Neutrophil (primary cell): ENCODE results near the gene MTMR12.

Source experiments
- H3K27ac ChIP-seq: fragments of 200-600 bp; sonication (generic); 2 replicates; pipeline ENCODE4 v1.5.1; 2016; ENCODE audit warnings: mild to moderate bottlenecking, moderate library complexity
- H3K27me3 ChIP-seq: fragments of 200-600 bp; sonication (generic); 2 replicates; pipeline ENCODE4 v1.6.0; 2016; ENCODE audit warnings: mild to moderate bottlenecking
- H3K36me3 ChIP-seq: fragments of 200-600 bp; sonication (generic); 2 replicates; pipeline ENCODE4 v1.5.1; 2017
- H3K4me1 ChIP-seq, 2 experiments: fragments of 200-600 bp in 1 of 2; sonication (generic) in 1 of 2; 1 replicate in 1 of 2; 2 replicates in 1 of 2; pipeline versions ENCODE4 v1.5.1 to v1.6.1; 2013 to 2016; ENCODE audit warnings: low read depth in 1 of 2, low read length in 1 of 2, mild to moderate bottlenecking in 1 of 2, moderate library complexity in 1 of 2; ENCODE audit not compliant: control insufficient read depth in 1 of 2, insufficient read depth in 1 of 2
- H3K4me3 ChIP-seq, 2 experiments: fragments of 200-600 bp in 1 of 2; sonication (generic) in 1 of 2; 1 replicate in 1 of 2; 2 replicates in 1 of 2; pipeline ENCODE4 v1.5.1; 2013 to 2016; ENCODE audit warnings: low read depth in 1 of 2, low read length in 1 of 2, mild to moderate bottlenecking in 1 of 2, moderate library complexity in 1 of 2
- H3K9me3 ChIP-seq: fragments of 200-600 bp; sonication (generic); 2 replicates; pipeline ENCODE4 v1.5.1; 2016
- TF ChIP-seq, protein P1 (sequence below): fragments of 200-600 bp; sonication (generic); IDR thresholded peaks from 2 replicates; pipeline ENCODE4 v1.5.1; 2016; ENCODE audit warnings: antibody characterized with exemption

MTMR12 gene, protein sequence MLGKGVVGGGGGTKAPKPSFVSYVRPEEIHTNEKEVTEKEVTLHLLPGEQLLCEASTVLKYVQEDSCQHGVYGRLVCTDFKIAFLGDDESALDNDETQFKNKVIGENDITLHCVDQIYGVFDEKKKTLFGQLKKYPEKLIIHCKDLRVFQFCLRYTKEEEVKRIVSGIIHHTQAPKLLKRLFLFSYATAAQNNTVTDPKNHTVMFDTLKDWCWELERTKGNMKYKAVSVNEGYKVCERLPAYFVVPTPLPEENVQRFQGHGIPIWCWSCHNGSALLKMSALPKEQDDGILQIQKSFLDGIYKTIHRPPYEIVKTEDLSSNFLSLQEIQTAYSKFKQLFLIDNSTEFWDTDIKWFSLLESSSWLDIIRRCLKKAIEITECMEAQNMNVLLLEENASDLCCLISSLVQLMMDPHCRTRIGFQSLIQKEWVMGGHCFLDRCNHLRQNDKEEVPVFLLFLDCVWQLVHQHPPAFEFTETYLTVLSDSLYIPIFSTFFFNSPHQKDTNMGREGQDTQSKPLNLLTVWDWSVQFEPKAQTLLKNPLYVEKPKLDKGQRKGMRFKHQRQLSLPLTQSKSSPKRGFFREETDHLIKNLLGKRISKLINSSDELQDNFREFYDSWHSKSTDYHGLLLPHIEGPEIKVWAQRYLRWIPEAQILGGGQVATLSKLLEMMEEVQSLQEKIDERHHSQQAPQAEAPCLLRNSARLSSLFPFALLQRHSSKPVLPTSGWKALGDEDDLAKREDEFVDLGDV

DNA sequence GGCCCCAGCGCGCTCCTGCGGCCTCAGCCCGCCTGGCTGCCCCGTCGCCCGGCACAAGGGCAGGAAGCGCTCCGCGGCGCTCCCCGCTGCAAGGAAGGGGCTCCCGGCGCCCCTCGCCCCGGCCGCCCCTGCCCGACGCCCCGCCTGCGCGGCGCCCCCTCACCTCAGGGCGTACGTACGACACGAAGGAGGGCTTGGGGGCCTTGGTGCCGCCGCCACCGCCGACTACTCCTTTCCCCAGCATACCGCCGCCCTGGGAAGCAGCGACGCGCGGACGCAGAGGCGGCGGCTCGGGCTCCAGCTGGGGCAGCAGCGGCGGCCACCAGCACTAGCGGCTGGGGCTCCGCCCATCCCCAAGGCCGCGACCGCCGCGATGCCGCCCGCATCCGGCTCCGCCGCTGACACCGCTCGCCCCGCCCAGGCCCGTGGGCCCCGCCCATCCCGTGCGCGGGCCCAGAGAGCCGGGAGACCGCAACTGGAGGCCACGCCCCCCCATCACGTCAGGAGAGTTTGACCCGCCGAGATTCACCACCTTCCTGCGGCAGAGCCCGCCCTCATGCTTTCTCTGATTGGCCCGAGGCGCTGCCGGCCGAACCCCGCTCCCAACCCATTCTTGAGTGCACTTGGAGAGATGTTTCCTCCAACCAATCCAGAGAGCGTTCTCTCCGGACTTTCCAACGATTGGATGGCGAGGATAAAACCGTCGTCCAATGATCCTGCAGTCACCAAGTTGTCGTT lies at the start of gene MTMR12:
Gene MTMR12, minus strand, starts transcription at position 345 of the 738 bp plus-strand sequence. Its CDS starts 101 bp downstream, at position 244.
- H3K27ac ChIP-seq, result peak within 1 kb of the TSS; percentile 85
- H3K4me3 ChIP-seq, result peak within 1 kb of the TSS; percentile 59 to 72
- peaks cover 42% of the 10 kb centered on the region for H3K27me3 ChIP-seq
- TF ChIP-seq, protein P1, sequence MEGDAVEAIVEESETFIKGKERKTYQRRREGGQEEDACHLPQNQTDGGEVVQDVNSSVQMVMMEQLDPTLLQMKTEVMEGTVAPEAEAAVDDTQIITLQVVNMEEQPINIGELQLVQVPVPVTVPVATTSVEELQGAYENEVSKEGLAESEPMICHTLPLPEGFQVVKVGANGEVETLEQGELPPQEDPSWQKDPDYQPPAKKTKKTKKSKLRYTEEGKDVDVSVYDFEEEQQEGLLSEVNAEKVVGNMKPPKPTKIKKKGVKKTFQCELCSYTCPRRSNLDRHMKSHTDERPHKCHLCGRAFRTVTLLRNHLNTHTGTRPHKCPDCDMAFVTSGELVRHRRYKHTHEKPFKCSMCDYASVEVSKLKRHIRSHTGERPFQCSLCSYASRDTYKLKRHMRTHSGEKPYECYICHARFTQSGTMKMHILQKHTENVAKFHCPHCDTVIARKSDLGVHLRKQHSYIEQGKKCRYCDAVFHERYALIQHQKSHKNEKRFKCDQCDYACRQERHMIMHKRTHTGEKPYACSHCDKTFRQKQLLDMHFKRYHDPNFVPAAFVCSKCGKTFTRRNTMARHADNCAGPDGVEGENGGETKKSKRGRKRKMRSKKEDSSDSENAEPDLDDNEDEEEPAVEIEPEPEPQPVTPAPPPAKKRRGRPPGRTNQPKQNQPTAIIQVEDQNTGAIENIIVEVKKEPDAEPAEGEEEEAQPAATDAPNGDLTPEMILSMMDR, result peak; percentile 54
- peaks cover 10 to 14% of the 10 kb centered on the region in 2 experiments for H3K4me1 ChIP-seq
- no peaks in the 10 kb centered on the region for H3K9me3 ChIP-seq
- H3K36me3 ChIP-seq, result no peaks in the 10 kb centered on the region

DNA sequence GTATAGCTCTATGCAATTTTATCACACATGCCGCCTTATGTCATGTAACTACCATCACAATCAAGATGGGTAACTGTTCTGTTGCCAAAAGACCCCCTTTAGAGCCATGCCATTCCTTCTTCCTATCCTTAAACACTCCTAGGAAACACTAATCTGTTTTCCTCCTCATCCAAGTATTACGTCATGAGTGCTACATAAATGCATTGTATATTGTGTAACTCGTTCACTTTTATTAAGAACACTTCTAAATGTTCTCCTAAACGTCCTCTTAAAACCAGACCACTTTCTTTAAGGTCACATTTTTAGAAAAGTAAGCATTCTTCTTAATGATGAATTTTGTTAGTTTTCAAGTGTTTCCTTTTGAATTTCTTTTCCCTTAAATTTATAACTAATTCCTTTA lies 49.8 kb upstream of the MTMR12 start:
- Histone ChIP-seq H3K4me3 (no peak overlapping the region), H3K4me1 (no peaks in the 10 kb centered on the region), H3K27me3 (no peaks in the 10 kb centered on the region), H3K27ac (no peak overlapping the region), H3K36me3 (peaks cover 63% of the 10 kb centered on the region), H3K9me3 (no peaks in the 10 kb centered on the region)
- TF ChIP-seq, protein P1, result no peak

DNA sequence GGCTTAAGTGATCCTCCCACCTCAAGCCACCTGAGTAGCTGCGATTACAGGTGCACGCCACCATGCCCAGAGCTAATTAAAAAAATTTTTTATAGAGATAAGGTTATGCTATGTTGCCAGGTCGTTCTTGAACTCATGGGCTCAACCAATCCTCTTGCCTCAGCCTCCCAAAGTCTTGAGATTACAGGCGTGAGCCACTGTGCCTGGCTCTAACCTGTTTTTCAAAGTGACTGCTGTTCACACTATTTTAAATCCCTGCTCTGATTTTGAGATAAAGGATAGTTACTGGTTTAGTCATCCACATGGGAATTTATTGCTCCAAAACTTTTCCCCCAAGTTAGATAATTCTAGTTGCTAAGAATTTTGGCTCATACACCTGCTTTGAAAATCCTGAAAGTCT lies 48.2 kb upstream of the MTMR12 start:
- Histone ChIP-seq H3K4me1 (no peaks in the 10 kb centered on the region), H3K4me3 (no peak overlapping the region), H3K36me3 (peaks cover 66% of the 10 kb centered on the region), H3K27ac (no peak overlapping the region), H3K27me3 (no peaks in the 10 kb centered on the region), H3K9me3 (no peaks in the 10 kb centered on the region)
- TF ChIP-seq, protein P1, result no peak

DNA sequence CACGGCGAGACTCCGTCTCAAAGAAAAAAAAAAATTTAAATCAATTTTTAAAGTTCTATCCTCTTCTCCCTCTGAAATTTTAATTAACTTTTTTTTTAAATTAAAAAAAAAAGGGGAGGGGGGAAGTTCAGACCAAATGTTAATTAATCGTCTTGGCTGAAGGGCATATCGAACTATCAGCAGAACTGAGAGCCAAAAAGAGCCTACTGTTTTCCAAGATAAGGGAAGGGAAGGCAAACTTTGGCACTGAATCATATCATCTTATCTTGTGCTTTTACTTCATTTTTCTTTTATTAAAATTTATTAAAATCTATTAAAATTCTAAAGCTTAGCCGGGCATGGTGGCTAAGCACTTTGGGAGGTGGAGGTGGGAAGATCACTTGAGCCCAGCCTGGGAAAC lies 45.9 kb upstream of the MTMR12 start:
- H3K9me3 ChIP-seq, result no peaks in the 10 kb centered on the region
- H3K4me3 ChIP-seq, result no peak overlapping the region
- H3K36me3 ChIP-seq, result peaks cover 79% of the 10 kb centered on the region
- H3K27me3 ChIP-seq, result no peaks in the 10 kb centered on the region
- no peak overlapping the region for H3K27ac ChIP-seq
- no peaks in the 10 kb centered on the region for H3K4me1 ChIP-seq
- TF ChIP-seq, protein P1, result no peak

DNA sequence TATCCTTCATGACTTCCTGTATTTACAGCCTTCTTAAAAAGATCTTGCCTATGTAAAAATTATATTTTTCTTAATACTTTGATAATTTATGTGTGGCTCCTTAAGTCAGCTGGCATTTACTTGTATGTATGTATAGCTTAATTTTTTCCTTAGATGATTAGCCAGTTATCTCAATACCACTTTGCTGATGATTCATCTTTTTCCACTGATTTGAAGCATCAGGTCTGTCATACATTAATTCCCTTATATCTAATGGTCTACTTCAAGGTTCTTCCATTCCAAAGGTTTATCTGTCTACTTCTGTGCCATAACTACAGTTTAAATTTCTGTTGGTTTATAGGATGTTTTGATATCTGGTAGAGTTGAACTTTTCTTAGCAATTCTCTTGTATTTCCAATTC lies 44.9 kb upstream of the MTMR12 start:
- H3K36me3 ChIP-seq, result peaks cover 77% of the 10 kb centered on the region
- no peaks in the 10 kb centered on the region for H3K9me3 ChIP-seq
- TF ChIP-seq, protein P1, result no peak
- no peaks in the 10 kb centered on the region for H3K27me3 ChIP-seq
- H3K27ac ChIP-seq, result no peak overlapping the region
- H3K4me3 ChIP-seq, result no peak overlapping the region
- H3K4me1 ChIP-seq, result no peaks in the 10 kb centered on the region
